Activated T-helper 1 cell treated with Interleukin-2 at 50 U/mL for 16 hours (primary cell): ENCODE measurements around the gene RBMY1F.
"Not testable (repeated sequence)": the region's sequence is repeated elsewhere in the genome, so short reads cannot be mapped to it uniquely, and the experiment has no call there.

ENCODE experiments used
- DNase-seq: peaks from one replicate; pipeline ENCODE4 v3.0.0-alpha.2; 2020; ENCODE audit warnings: low read depth

The RBMY1F gene

DNA sequence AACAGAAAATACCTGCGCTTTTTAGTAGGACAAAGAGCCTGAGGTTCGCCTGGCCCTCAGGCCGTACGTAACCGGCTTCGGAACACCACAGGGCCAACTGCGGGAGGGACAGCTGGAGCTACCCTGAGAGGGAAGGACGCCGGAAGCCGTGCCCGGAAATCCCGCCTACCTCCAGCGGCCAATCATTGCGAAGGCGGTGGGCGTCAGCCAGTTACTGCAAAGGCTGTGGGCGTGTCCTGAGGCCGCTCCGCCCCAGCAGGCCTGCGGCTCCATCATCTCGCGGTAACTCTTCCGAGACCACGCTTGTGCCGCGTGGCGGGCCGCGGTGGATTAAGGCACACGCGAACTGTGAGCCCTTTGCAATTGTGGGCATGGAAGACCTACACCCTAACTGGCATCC is at the start of gene RBMY1F:
RBMY1F (minus strand) TSS at position 101 of the 400 bp plus-strand sequence. CDS start 1,954 bp downstream, outside the sequence.
- not testable (repeated sequence) for DNase-seq

DNA sequence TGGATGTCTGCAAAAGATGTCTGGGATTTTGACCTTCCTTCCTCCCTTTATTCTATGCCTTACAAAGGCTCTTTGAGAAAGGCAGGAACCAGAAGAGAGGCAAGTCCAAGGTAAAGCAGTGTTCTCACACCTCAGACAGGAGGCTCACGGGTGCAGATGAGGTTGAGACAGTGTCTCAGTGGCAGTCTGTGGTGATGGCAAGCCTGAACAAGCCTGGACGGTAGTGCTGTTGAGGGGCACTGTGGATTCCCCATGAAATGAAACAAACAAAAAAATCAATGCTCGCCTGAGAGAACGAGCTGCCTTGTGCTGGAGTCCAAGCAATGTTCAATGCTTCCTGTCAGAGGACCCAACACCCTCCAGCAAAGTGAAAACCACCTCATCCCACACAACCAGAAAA is 31.6 kb downstream of the RBMY1F start:
- DNase-seq: not testable (repeated sequence)

DNA sequence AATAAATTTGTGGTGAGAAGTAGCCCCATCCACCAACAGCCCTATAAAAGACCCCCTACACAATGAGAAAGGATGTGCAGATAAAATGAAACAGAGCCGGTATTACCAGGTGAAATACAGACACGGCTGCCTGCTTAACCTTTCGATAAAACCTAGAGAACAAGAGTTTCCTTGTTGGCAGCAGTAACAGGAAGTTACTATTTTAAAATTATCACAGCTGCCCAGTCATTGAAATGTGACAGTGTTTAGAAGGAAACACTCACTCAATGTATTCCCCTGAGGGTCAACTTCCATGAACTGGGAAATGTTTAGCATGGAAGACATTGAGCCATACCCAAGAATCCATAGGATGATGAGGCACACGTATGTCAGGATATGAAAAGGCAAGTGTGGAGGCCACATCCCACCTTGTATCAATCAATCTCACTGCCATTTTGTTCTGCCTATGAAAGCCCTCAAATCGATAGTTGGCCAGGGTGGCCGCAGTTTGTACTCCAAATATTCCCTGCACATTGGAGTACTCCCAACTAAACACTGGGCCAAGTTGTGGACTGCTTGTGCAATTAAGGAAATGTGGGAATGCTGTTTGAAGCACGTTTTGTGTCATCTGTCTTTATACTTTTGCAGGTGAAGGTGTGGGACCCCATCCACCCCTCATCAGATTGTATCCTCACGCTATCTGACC is 41.6 kb downstream of the RBMY1F start:
- DNase-seq: not testable (repeated sequence)

DNA sequence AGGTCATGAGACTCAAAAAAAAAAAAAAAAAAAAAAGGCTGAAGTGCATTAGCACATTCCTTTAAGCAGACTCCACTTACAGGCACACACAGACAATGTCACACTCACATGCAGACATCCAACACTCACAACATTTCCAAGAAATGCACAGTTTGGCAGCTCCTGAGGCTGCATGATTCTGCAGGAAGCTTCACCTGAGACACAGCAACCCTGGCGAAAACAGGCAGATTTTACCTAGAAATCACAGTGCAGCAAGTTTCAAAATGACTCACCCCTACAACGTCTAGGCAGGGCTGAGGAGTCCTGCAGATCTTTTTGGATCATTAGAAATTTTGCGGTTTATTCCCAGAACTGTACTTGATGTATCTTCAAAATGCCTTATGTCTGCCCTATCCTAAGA is 48.0 kb downstream of the RBMY1F start:
- not testable (repeated sequence) for DNase-seq

DNA sequence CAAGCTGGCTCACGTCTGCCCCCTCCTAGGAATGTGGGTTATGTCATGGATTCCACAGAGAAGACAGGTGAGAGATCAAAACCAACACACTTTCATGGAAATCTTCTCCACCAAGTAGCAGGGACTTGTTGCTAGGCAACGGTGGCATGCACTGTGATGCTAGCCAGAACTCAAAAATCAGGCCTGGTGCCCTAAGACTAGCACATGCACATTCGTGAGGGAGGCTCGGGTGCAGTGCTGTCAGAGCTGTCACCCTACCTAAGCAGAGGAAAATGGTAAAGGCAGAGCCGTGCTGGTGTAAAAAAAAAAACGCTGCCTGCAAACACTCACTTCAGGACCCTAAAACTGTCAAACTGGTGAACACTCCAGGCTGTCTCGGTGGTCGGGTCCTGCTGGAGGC is 52.2 kb downstream of the RBMY1F start:
- not testable (repeated sequence) for DNase-seq
